A673 (cell line): Measurements from ENCODE around the gene DLG5.

ENCODE experiments used
- CTCF ChIP-seq: fragments of 300-800, 200-600 bp; sonication (generic); conservative IDR thresholded peaks from 2 replicates; pipeline ENCODE4 v1.5.1; 2017; ENCODE audit warnings: low read depth, mild to moderate bottlenecking, antibody characterized with exemption, low read length, moderate library complexity, mixed read lengths
- EZH2 ChIP-seq: fragments of 200-600 bp; sonication (generic); IDR thresholded peaks from 2 replicates; pipeline ENCODE4 v1.6.1; 2017; ENCODE audit warnings: borderline replicate concordance, low read depth, mild to moderate bottlenecking, mixed read lengths, antibody characterized with exemption, low read length; ENCODE audit not compliant: poor library complexity, severe bottlenecking

- TF ChIP-seq CTCF, result no peak
- no peak for TF ChIP-seq EZH2
Measured at GRCh38 chr10:77873536-77874380, 52.8 kb downstream of the DLG5 start.
